Omental fat pad (tissue), 4 donors: Measurements from ENCODE around the gene MON2. TPM values are rescaled to one million over a fixed set of nuclear protein-coding genes. Genes with fewer than 3 reads are reported as not detected.
A peak's percentile ranks its signal among the peaks of the same experiment; 100 is the strongest.
"Not testable (repeated sequence)": the region's sequence is repeated elsewhere in the genome, so short reads cannot be mapped to it uniquely, and the experiment has no call there.

ENCODE experiments used
- ATAC-seq: fragments of 150-250 bp; one replicate; pipeline ENCODE4 v1.9.1; 2016; ENCODE audit warnings: mild to moderate bottlenecking, moderate library complexity; ENCODE audit not compliant: low FRiP score
- DNase-seq: peaks from one replicate; pipeline ENCODE4 v3.0.0-alpha.2; 2019; ENCODE audit warnings: low spot score
- CTCF ChIP-seq, 3 donors: fragments of 450-650 bp; IDR thresholded peaks; one replicate each; pipeline ENCODE4 v1.5.1; 2016 to 2017; ENCODE audit warnings: antibody characterized with exemption in 3 of 3, mild to moderate bottlenecking in 3 of 3, moderate library complexity in 2 of 3
- total RNA-seq, 4 donors: library from RNA; depleted of rRNA; stranded (reverse); fragments of >200 nt; gene quantifications; one replicate each; pipeline ENCODE4 v1.1.0, GENCODE V29; 2016

Gene MON2
- total RNA-seq, 4 donors from 2014 or later, result 65.6 to 107 (median 73.9) TPM

DNA sequence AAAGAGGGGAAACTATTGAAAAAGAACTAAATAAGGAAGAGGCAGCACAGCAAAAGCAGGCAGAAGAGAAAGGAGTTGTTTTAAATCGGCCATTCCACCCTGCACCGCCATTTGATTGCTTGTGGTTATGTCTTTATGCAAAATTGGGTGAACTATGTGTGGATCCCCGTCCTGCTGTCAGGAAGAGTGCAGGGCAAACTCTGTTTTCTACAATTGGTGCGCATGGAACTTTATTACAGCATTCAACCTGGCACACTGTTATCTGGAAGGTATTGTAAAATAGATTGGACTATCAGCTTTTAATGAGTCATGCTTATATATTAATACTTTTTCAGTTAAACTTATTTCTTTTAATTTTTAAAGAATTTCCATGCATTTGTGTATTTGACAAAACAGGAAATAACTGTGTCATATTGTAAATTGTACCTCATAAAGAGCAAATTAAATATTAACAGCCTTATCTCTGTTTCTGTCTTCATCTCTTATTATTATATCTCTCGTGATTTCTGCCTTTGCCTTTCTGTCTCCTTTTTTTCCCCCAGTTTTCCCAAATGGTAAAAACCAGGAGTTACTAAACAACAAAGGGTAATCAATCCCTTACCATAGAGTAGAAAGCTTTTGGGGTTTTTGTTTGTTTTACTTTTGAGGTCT, 86.4 kb downstream of the MON2 start:
- TF ChIP-seq CTCF (IDR thresholded peaks at IDR 0.05), result no peak
- ATAC-seq, result no peak
- no peak for DNase-seq

DNA sequence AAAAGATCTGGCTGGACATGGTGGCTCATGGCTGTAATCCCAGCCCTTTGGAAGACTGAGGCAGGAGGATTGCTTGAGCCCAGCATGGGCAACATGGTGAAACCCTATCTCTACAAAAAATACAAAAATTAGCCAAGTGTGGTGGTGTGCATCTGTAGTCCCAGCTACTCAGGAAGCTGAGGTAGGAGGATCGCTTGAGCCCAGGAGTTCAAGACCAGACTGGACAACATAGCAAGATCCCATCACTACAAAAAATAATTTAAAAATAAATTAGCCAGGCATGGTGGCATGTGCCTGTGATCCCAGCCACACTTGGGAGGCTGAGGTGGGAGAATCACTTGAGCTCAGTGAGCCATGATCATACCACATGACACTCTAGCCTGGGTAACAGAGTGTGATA, 92.7 kb downstream of the MON2 start:
- not testable (repeated sequence) for ATAC-seq, DNase-seq

DNA sequence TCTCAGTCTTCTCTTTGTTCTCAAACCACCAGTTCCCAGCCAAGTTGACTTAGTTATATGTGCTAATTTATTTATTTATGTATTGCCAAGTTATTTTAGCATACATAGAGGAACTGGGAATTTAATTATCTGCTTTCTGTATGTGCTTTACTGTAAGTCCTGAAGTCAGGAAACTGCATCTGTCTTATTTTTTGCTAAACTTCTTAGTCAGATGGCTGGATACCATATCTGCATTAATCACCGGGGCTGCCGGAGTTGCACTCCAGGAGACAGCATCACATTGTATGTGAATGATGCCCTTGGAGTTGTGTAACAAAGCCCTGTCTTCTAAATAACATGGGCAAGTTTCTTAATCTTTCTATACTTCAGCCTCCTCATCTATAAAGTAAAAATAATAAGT, 96.2 kb downstream of the MON2 start:
- no peak for TF ChIP-seq CTCF (IDR thresholded peaks at IDR 0.05)
- no peak for DNase-seq
- ATAC-seq, result no peak

- TF ChIP-seq CTCF (IDR thresholded peaks at IDR 0.05), result no peak
- ATAC-seq (no peak), DNase-seq (no peak)
Observed at GRCh38 chr12:62575036-62575435, 108.4 kb downstream of the MON2 start.

DNA sequence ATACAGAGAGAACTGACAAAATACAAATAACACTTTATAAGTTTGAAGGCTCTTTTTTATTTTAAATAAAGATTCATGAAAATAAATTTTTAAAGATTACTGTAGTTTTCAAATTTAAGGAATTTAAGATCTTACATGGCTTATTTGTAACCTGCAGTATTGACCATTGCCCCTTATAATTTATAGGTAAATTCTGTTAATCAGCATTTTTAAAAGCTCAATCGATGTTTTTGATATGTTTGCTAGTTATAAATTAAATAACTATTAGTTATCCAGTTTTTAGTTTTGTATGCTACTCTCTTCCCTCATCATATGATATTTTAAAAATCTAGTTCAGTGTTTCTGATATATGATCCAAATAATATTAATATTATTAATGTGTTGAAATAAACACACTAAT, 109.9 kb downstream of the MON2 start:
- DNase-seq, result no peak
- ATAC-seq, result no peak
- no peak for TF ChIP-seq CTCF (IDR thresholded peaks at IDR 0.05)

GRCh38 chr12:62578726-62579125, 112.1 kb downstream of the MON2 start:
- no peak for TF ChIP-seq CTCF (IDR thresholded peaks at IDR 0.05)
- DNase-seq (no peak), ATAC-seq (no peak)

GRCh38 chr12:62581288-62582064, 114.8 kb downstream of the MON2 start:
- ATAC-seq, result peak; percentile 68
- TF ChIP-seq CTCF (IDR thresholded peaks at IDR 0.05), result peak in 1 of 3 donors; percentile 47
- no peak for DNase-seq
